CD4-positive, alpha-beta T cell treated with Interleukin-6 for 4 hours (primary cell): Measurements from ENCODE around the gene SETBP1.

ENCODE experiments used
- DNase-seq: peaks from one replicate; pipeline ENCODE4 v3.0.0-alpha.2; 2020; ENCODE audit warnings: mixed read lengths

The SETBP1 gene

GRCh38 chr18:44998360-44998759, 317.7 kb downstream of the SETBP1 start:
- no peak for DNase-seq

DNA sequence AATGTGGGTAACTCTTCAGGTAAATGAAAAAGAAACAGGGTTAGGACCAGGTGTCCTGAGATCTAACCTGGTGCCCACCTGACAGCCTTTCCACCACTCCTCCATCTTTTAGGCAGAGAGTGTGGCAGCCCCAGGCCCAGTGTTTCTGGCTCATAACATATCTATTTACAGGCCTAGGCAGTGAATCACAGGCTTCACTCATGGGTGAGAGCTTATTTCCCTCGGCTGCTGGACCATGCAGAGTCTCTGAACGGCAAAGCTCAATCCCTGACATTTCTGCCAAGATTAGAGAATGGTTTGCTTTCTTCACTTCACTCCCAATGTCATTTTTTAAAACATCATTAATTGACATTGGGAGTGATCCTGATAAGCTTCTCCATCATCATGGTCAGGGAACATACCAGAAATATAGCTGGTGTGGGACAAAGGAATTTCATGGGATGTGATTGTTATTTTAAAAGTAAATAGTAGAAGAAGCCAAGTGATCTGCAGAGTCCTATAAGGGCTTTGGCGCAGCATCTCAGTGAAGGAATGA, 323.9 kb downstream of the SETBP1 start:
- no peak for DNase-seq

DNA sequence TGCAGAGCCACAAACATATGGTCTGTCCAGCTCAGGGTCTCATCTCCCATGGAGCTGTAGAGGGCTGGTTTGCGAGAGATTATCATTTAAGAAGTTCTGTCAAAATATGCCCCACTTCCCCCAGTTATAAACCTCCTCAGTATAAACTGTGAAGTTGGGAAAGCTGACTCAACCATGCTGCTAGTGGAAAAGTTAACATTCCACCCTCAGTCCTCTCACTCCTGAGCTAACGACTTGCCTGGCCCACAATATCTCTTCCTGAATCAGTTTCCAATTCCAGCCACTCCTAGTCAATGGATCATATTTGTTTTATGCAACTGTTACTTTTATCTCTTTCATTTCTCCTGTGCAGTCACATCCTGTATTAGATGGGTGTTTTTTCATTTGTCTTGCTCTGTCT, 326.2 kb downstream of the SETBP1 start:
- DNase-seq = no peak

- no peak for DNase-seq
These were observed 326.8 kb downstream of the SETBP1 start for GRCh38 chr18:45007531-45007930.

GRCh38 chr18:45008694-45009413, 328.2 kb downstream of the SETBP1 start:
- DNase-seq = no peak

DNA sequence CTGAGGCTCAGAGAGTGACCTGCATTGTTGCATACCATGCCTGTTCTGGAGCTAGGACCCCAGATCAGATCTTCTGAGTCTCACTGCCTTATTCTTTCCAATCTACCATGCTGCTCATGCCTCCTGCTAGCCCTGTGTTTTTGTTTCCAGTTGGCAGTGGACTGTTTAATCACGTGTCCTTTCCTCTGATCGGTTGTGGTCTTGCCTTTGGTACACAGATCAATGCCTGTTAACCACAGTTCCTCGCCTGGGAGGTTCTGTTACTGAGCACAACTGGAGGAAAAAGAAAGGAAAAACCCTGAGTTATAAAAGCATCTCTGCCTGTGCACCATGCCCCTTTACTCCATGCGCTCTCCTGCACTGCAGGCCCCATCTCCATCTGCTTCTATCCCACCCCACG, 329.1 kb downstream of the SETBP1 start:
- DNase-seq = no peak

DNA sequence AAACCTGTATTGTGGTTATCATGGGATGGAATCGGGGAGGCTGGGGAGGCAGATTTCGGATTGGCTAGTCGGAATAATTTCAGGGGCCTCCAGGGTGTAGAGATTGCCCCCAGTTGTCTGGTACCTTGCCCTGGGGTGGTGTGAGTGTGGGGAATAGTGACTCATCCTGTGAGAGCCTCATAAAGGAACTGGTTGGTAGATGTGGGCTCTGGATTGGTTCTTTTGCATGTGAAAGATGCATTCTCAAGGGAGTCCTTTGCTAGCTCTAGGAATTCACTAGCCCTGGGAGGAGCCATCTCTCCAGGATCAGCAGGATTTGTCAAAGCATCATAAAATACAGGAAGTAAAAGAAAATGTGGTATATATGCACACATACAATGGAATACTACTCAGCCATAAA, 331.6 kb downstream of the SETBP1 start:
- no peak for DNase-seq

DNA sequence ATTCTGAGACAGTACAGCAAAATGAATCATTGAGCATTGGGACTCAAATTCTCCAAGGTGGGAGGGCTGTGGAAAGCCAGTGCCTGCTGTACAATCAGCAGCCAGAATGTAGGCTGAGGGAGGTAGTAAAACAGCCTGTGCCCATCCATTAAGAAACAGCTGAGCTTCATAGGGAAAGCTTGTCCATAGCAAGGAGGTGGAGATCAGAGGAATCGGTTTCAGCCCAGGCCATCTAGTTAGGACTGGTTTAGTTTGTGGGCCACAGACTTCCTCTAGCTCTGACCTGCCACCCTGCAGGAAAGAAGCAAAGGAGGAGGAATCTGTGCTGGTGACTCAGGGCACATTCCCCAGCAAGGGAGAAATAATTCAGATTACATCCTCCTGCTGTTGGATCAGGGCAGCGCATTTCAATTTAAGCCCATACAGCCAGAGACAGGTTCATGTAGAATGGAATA, 333.4 kb downstream of the SETBP1 start:
- no peak for DNase-seq

DNA sequence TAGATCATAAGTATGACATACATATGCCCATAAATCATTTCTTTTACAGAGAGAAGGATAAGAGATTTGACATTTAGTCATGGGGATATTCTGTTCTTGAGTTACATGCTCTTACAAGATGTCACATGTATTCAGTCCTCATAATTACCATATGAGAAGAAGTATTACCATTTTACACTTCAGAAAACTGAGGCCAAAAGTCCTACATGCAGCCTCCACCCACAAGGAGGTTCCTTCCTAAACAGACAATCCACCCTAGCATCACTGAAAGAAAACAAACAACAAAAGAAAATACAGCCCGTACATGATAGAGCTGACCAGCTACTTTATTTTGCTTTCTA, 335.1 kb downstream of the SETBP1 start:
- DNase-seq = no peak

GRCh38 chr18:45019469-45019868, 338.8 kb downstream of the SETBP1 start:
- no peak for DNase-seq

DNA sequence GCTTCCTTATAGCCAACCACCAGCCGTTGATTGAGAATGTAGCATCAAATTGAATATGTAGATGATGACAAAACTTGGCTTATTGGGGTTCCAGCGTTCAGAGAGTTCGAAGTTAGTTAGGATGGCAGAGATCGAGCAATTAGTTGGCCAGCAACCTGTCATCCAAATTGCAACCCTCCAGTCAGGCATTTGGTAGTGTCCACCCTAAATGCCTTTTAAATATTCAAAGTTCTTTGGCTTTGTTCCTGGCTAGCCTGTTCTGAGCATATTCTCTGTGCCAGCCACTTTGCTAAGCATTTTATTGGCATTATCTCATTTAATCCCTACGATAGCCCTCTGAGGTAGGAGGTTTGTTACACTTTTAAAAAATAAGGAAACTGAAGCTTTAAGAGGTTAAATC, 342.8 kb downstream of the SETBP1 start:
- DNase-seq = no peak

DNA sequence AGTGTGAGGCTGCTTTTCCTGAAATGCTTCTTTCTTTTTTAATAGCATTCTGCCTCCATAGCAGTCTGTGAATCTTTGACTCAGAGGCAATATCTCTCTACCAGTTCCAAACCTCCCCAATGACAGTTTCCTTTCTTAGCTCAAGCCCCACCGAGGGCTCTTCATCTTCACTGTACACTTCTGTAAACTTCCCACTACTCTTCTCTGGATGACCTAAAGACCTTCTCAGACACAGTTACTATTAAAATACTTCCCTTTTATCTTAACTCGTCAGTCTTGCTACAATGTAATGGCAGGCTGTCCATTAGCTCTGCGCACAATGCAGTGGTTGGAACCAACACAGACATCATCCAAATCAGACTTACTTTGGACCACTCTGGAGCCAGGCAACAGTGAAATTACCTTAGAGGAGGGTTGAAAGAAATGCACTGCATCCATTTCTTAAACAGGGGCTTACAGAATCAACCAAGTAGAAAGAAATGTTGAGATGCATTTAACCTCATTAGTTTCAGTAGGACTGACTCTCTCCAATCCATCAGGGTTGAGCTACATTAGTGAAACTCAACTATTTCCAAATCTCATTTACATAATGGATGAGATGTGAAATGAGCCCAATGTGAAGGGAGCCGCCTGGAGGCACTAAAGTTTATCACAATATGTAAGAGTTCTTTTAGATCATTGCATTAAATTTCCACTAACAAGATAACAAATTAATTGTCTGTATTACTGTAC, 343.8 kb downstream of the SETBP1 start:
- no peak for DNase-seq

- DNase-seq = no peak
These were observed 344.4 kb downstream of the SETBP1 start for GRCh38 chr18:45025089-45025450.

DNA sequence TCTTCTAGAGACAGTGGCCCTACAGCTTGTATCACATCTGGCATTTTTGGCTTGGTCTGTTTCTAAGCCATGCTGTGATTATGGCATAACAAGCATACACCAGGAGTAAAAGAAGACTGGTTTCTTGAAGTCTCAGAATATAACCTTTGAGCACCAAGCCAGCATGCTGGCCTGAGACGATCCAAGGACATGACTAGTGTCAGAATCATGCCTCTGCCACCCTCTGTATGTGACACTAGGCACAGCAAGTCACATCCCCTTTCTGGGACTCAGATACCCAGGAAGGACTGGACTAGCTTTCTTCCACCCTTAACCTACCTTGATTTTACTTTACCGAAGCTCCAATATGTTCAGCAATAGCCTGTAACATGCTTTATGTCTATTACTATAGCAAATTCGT, 345.5 kb downstream of the SETBP1 start:
- no peak for DNase-seq

- no peak for DNase-seq
These were observed 353.5 kb downstream of the SETBP1 start for GRCh38 chr18:45034179-45034578.

DNA sequence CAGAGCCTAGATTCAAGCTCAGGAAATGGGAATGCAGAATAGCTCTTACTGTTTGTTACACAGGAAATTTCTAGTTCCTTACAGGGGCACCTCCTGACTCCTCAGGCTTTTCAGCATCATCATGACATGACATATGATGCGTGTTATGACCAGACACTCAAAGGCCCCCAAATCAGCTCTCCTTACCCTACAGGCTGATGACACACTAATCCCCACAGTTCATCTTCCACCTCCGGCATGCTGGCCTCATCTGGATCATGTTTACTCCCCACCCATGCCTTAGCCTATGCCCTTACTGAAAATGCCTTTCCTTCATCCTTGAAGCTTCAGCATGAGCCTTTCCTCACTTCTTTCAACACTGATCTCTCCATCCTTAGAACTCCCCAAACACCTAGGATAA, 356.9 kb downstream of the SETBP1 start:
- DNase-seq = no peak

- no peak for DNase-seq
These were observed 358.7 kb downstream of the SETBP1 start for GRCh38 chr18:45039376-45039775.

- no peak for DNase-seq
These were observed 360.2 kb downstream of the SETBP1 start for GRCh38 chr18:45040879-45041278.

DNA sequence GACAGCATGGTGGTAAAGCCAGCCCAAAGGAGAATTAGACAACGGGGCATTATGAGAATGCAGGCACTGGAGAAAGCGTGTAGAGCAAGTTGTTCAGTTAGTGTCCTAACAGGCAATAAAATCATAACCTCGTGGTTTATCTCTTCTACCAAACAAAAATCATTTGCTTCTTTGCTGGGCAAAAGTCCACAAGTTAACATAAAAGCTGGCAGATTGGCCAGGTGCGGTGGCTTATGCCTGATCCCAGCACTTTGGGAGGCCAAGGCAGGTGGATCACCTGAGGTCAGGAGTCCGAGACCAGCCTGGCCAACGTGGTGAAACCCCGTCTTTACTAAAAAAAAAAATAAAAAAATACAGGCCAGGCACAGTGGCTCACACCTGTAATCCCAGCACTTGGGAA, 364.1 kb downstream of the SETBP1 start:
- no peak for DNase-seq

DNA sequence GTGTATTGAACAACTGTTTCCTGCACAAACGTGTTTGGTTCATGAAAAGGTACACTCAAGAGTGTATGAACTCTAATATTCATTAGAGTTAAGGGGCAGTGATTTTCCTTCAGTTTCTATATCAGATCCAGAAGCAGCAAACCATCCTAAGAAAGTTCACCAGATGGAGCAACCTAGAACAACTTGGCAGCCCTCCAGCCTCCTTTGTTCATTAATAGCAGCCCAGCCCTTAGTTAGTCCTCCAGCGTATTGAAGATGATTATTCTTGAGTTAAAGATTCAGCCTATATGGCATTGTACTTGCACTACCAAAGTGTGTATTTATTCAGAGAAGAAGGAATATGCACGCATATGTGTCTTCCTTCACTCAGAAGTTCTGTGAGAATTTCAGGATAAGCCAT, 365.5 kb downstream of the SETBP1 start:
- DNase-seq = no peak

- no peak for DNase-seq
These were observed 366.3 kb downstream of the SETBP1 start for GRCh38 chr18:45046961-45047360.

GRCh38 chr18:45049578-45050319, 369.1 kb downstream of the SETBP1 start:
- DNase-seq = no peak

DNA sequence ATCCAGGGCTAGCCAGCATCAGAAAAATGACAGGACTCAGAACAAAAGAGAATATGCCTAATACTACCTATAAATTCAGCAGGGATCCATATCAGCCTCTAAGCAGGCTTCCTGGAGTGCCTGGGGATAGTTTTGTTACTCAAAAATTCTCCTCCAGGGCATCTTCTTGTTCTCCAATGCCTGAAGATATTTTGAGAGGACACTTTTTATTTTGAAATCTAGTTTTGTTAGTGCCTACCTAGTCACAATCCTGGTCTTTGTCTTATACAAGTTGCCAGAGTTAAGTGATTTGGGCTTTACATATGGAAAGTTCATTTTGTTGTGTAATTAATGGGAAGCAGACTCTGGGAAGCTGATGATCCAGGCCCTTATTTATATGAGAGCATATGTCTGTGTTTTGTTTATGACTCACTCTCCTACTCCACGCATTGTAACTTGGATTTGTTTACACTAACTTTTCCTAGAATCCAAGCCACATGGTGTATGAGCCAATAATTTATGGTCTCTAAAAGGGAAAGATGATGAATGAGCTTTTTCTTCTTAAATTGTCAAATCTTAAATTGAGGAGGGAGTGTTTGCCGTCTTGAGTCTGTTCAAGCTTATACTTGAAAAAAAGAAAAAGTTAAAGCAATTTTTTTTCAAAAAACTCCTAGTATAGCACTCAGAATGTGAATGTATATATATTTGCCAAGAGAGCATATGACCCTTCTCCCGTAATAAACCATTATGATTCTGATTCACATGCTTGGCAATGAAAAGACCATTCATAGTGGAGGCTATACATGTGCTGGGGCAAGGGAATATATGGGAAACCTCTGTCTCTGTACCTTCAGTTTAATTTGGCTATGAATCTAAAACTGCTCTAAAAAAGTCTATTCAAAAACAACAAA, 370.3 kb downstream of the SETBP1 start:
- DNase-seq = no peak
